Measurements from ENCODE around the gene PTMS.

PTMS gene
- long read RNA-seq, partial matches to known transcripts = 0 of 2 reads
- long read RNA-seq, other reads (novel, unspliced or antisense) = 2 of 2 reads

GRCh38 chr12:6765634-6766581, at the start of gene PTMS:
TSS of gene PTMS (plus strand) at chr12:6766363. CDS start at chr12:6766706, 343 bp downstream.
- no peak within 1 kb of the TSS for H3K27ac ChIP-seq (replicated peaks)
- TF ChIP-seq GABPA (IDR thresholded peaks at IDR 0.05; ENCODE audit: low read depth) (no peak), POLR2AphosphoS5 (IDR thresholded peaks at IDR 0.05; ENCODE audit: low read depth) (no peak)
- H3K27me3 ChIP-seq (ENCODE audit: insufficient read depth, poor library complexity, severe bottlenecking) = peaks cover 49% of the 10 kb centered on the region
- DNase-seq (ENCODE audit: low read depth in 1 of 2, low spot score in 1 of 2) = no peak
- peak within 1 kb of the TSS; percentile 42 for H3K4me3 ChIP-seq (replicated peaks; ENCODE audit: insufficient read depth, low read length)

GRCh38 chr12:6716874-6717437, 49.2 kb upstream of the PTMS start:
- TF ChIP-seq, protein P1, sequence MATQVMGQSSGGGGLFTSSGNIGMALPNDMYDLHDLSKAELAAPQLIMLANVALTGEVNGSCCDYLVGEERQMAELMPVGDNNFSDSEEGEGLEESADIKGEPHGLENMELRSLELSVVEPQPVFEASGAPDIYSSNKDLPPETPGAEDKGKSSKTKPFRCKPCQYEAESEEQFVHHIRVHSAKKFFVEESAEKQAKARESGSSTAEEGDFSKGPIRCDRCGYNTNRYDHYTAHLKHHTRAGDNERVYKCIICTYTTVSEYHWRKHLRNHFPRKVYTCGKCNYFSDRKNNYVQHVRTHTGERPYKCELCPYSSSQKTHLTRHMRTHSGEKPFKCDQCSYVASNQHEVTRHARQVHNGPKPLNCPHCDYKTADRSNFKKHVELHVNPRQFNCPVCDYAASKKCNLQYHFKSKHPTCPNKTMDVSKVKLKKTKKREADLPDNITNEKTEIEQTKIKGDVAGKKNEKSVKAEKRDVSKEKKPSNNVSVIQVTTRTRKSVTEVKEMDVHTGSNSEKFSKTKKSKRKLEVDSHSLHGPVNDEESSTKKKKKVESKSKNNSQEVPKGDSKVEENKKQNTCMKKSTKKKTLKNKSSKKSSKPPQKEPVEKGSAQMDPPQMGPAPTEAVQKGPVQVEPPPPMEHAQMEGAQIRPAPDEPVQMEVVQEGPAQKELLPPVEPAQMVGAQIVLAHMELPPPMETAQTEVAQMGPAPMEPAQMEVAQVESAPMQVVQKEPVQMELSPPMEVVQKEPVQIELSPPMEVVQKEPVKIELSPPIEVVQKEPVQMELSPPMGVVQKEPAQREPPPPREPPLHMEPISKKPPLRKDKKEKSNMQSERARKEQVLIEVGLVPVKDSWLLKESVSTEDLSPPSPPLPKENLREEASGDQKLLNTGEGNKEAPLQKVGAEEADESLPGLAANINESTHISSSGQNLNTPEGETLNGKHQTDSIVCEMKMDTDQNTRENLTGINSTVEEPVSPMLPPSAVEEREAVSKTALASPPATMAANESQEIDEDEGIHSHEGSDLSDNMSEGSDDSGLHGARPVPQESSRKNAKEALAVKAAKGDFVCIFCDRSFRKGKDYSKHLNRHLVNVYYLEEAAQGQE (IDR thresholded peaks at IDR 0.05; ENCODE audit: insufficient replicate concordance, low read depth) = no peak
- TF ChIP-seq CTCF (IDR thresholded peaks at IDR 0.05; ENCODE audit: insufficient read depth, low read length) (no peak), POLR2AphosphoS5 (IDR thresholded peaks at IDR 0.05; ENCODE audit: low read depth) (no peak), GABPA (IDR thresholded peaks at IDR 0.05; ENCODE audit: low read depth) (no peak), SPI1 (IDR thresholded peaks at IDR 0.05; ENCODE audit: borderline replicate concordance, low read depth) (no peak)
- Histone ChIP-seq H3K27me3 (ENCODE audit: insufficient read depth, poor library complexity, severe bottlenecking) (no peaks in the 10 kb centered on the region), H3K27ac (replicated peaks) (no peak overlapping the region), H3K4me3 (replicated peaks; ENCODE audit: insufficient read depth, low read length) (no peak overlapping the region)
- no peak for DNase-seq (ENCODE audit: low read depth in 1 of 2, low spot score in 1 of 2)

- Histone ChIP-seq H3K4me3 (replicated peaks; ENCODE audit: insufficient read depth, low read length) (no peak overlapping the region), H3K27me3 (ENCODE audit: insufficient read depth, poor library complexity, severe bottlenecking) (no peaks in the 10 kb centered on the region), H3K27ac (replicated peaks) (peak overlapping the region; percentile 89)
- no peak for DNase-seq (ENCODE audit: low read depth in 1 of 2, low spot score in 1 of 2)
- no peak for TF ChIP-seq CTCF (IDR thresholded peaks at IDR 0.05; ENCODE audit: insufficient read depth, low read length)
- no peak for TF ChIP-seq SPI1 (IDR thresholded peaks at IDR 0.05; ENCODE audit: borderline replicate concordance, low read depth)
These were observed 43.3 kb upstream of the PTMS start for GRCh38 chr12:6722863-6723262.

- peak; percentile 98 to 100 for DNase-seq (ENCODE audit: low read depth in 1 of 2, low spot score in 1 of 2)
- Histone ChIP-seq H3K4me3 (replicated peaks; ENCODE audit: insufficient read depth, low read length) (peak within 1 kb of the TSS; percentile 51), H3K27ac (replicated peaks) (peak within 1 kb of the TSS; percentile 89), H3K27me3 (ENCODE audit: insufficient read depth, poor library complexity, severe bottlenecking) (no peaks in the 10 kb centered on the region)
- peak; percentile 70; the same call in 1 of the 2 replicates for TF ChIP-seq SPI1 (IDR thresholded peaks at IDR 0.05; ENCODE audit: borderline replicate concordance, low read depth)
- TF ChIP-seq GABPA (IDR thresholded peaks at IDR 0.05; ENCODE audit: low read depth) = peak; percentile 96
- TF ChIP-seq, protein P1 (IDR thresholded peaks at IDR 0.05; ENCODE audit: insufficient replicate concordance, low read depth) = peak; percentile 19
- no peak for TF ChIP-seq CTCF (IDR thresholded peaks at IDR 0.05; ENCODE audit: insufficient read depth, low read length)
- TF ChIP-seq POLR2AphosphoS5 (IDR thresholded peaks at IDR 0.05; ENCODE audit: low read depth) = peak; percentile 91
These were observed 42.4 kb upstream of the PTMS start, which contains the start of gene COPS7A for GRCh38 chr12:6723607-6724408. TSS of gene COPS7A (plus strand) at chr12:6724046. CDS start at chr12:6724657, 611 bp downstream.
